BLaER1 (cell line): ENCODE measurements around the gene UBE2L3.
A peak's percentile ranks its signal among the peaks of the same experiment; 100 is the strongest.
"Not testable (repeated sequence)": the region's sequence is repeated elsewhere in the genome, so short reads cannot be mapped to it uniquely, and the experiment has no call there.

Experiments
- H3K27ac ChIP-seq: shearing (Covaris generic); formaldehyde crosslinking; 2 replicates; pipeline ENCODE4 v1.8.1; 2022
- H3K27me3 ChIP-seq: shearing (Covaris generic); formaldehyde crosslinking; 2 replicates; pipeline ENCODE4 v1.8.1; 2022
- H3K36me3 ChIP-seq: shearing (Covaris generic); formaldehyde crosslinking; 2 replicates; pipeline ENCODE4 v1.8.1; 2022
- H3K4me1 ChIP-seq: shearing (Covaris generic); formaldehyde crosslinking; 2 replicates; pipeline ENCODE4 v1.8.1; 2022
- H3K4me2 ChIP-seq: shearing (Covaris generic); formaldehyde crosslinking; 2 replicates; pipeline ENCODE4 v1.8.1; 2022
- H3K4me3 ChIP-seq: shearing (Covaris generic); formaldehyde crosslinking; 2 replicates; pipeline ENCODE4 v1.8.1; 2022
- H3K9ac ChIP-seq: shearing (Covaris generic); formaldehyde crosslinking; 2 replicates; pipeline ENCODE4 v1.8.1; 2022
- H3K9me3 ChIP-seq: shearing (Covaris generic); formaldehyde crosslinking; 2 replicates; pipeline ENCODE4 v1.8.1; 2022
- H4K20me1 ChIP-seq: shearing (Covaris generic); formaldehyde crosslinking; 2 replicates; pipeline ENCODE4 v1.8.1; 2022
- Cebpa-rat ChIP-seq: shearing (Covaris generic); IDR thresholded peaks from 2 replicates; pipeline ENCODE4 v1.8.1; 2022

Gene UBE2L3

GRCh38 chr22:21563912-21564311, 3.6 kb upstream of the UBE2L3 start:
- H3K27ac ChIP-seq = no peak overlapping the region
- TF ChIP-seq Cebpa-rat = no peak

GRCh38 chr22:21564411-21564810, 3.1 kb upstream of the UBE2L3 start:
- no peak overlapping the region for H3K4me3 ChIP-seq
- no peaks in the 10 kb centered on the region for H3K27me3 ChIP-seq
- no peaks in the 10 kb centered on the region for H3K36me3 ChIP-seq
- no peak for TF ChIP-seq Cebpa-rat
- H3K9ac ChIP-seq = no peak overlapping the region
- peaks cover 7% of the 10 kb centered on the region for H3K4me1 ChIP-seq
- no peaks in the 10 kb centered on the region for H3K9me3 ChIP-seq
- no peak overlapping the region for H3K27ac ChIP-seq
- H3K4me2 ChIP-seq = no peak overlapping the region
- H4K20me1 ChIP-seq = peaks cover 18% of the 10 kb centered on the region

More at GRCh38 chr22:21563912-21564311, 3.6 kb upstream of the UBE2L3 start:
- H3K9ac ChIP-seq = no peak overlapping the region
- H3K4me2 ChIP-seq = no peak overlapping the region
- H3K36me3 ChIP-seq = no peaks in the 10 kb centered on the region
- no peaks in the 10 kb centered on the region for H3K27me3 ChIP-seq
- no peaks in the 10 kb centered on the region for H3K9me3 ChIP-seq
- peaks cover 2% of the 10 kb centered on the region for H3K4me1 ChIP-seq
- H3K4me3 ChIP-seq = no peak overlapping the region
- peaks cover 13% of the 10 kb centered on the region for H4K20me1 ChIP-seq

GRCh38 chr22:21568347-21569075, 997 bp downstream of the UBE2L3 start:
- no peak for TF ChIP-seq Cebpa-rat
- peaks cover 43% of the 10 kb centered on the region for H3K4me1 ChIP-seq
- peaks cover 59% of the 10 kb centered on the region for H4K20me1 ChIP-seq
- no peaks in the 10 kb centered on the region for H3K9me3 ChIP-seq
- peaks cover 20% of the 10 kb centered on the region for H3K36me3 ChIP-seq
- H3K27me3 ChIP-seq = no peaks in the 10 kb centered on the region
- peak overlapping the region; percentile 100 for H3K27ac ChIP-seq
- peak overlapping the region; percentile 100 for H3K9ac ChIP-seq
- peak overlapping the region; percentile 95 for H3K4me2 ChIP-seq
- H3K4me3 ChIP-seq = peak overlapping the region; percentile 99

- not testable (repeated sequence) for H3K27me3 ChIP-seq, H3K9me3 ChIP-seq
- H3K4me1 ChIP-seq = peaks cover 48% of the 10 kb centered on the region
- H3K4me2 ChIP-seq = peak overlapping the region; percentile 95
- peaks cover 64% of the 10 kb centered on the region for H4K20me1 ChIP-seq
- H3K4me3 ChIP-seq = peak overlapping the region; percentile 99
- peaks cover 25% of the 10 kb centered on the region for H3K36me3 ChIP-seq
- H3K27ac ChIP-seq = peak overlapping the region; percentile 100
- peak overlapping the region; percentile 100 for H3K9ac ChIP-seq
Observed at GRCh38 chr22:21569076-21569427, 1.5 kb downstream of the UBE2L3 start.

GRCh38 chr22:21569459-21570170, 2.1 kb downstream of the UBE2L3 start:
- H3K9me3 ChIP-seq = no peaks in the 10 kb centered on the region
- H3K36me3 ChIP-seq = peaks cover 29% of the 10 kb centered on the region
- peaks cover 48% of the 10 kb centered on the region for H3K4me1 ChIP-seq
- H3K4me3 ChIP-seq = peak overlapping the region; percentile 99
- no peaks in the 10 kb centered on the region for H3K27me3 ChIP-seq
- H3K4me2 ChIP-seq = peak overlapping the region; percentile 95
- H3K27ac ChIP-seq = peak overlapping the region; percentile 100
- peak overlapping the region; percentile 100 for H3K9ac ChIP-seq
- H4K20me1 ChIP-seq = peaks cover 70% of the 10 kb centered on the region
- TF ChIP-seq Cebpa-rat = no peak

- TF ChIP-seq Cebpa-rat = no peak
- Histone ChIP-seq H3K4me1 (peaks cover 48% of the 10 kb centered on the region), H3K36me3 (peaks cover 30% of the 10 kb centered on the region), H3K9me3 (no peaks in the 10 kb centered on the region), H3K9ac (peak overlapping the region; percentile 100; the same call in 1 of the 2 replicates), H3K4me3 (peak overlapping the region; percentile 99), H3K27ac (peak overlapping the region; percentile 37), H3K27me3 (no peaks in the 10 kb centered on the region), H3K4me2 (peak overlapping the region; percentile 95), H4K20me1 (peaks cover 78% of the 10 kb centered on the region)
Observed at GRCh38 chr22:21570398-21570797, 2.9 kb downstream of the UBE2L3 start.

- peaks cover 39% of the 10 kb centered on the region for H3K36me3 ChIP-seq
- TF ChIP-seq Cebpa-rat = no peak
- H4K20me1 ChIP-seq = peaks cover 91% of the 10 kb centered on the region
- no peak overlapping the region for H3K9ac ChIP-seq
- no peaks in the 10 kb centered on the region for H3K9me3 ChIP-seq
- H3K4me1 ChIP-seq = peaks cover 48% of the 10 kb centered on the region
- no peaks in the 10 kb centered on the region for H3K27me3 ChIP-seq
- H3K27ac ChIP-seq = no peak overlapping the region
- peak overlapping the region; percentile 95 for H3K4me2 ChIP-seq
- no peak overlapping the region for H3K4me3 ChIP-seq
Observed at GRCh38 chr22:21571679-21572078, 4.2 kb downstream of the UBE2L3 start.

GRCh38 chr22:21573293-21573734, 5.8 kb downstream of the UBE2L3 start:
- H4K20me1 ChIP-seq = peaks cover 100% of the 10 kb centered on the region

GRCh38 chr22:21573750-21574494, 6.4 kb downstream of the UBE2L3 start:
- peaks cover 68% of the 10 kb centered on the region for H3K4me1 ChIP-seq
- H3K4me3 ChIP-seq = no peak overlapping the region
- no peaks in the 10 kb centered on the region for H3K27me3 ChIP-seq
- H3K27ac ChIP-seq = no peak overlapping the region
- no peaks in the 10 kb centered on the region for H3K9me3 ChIP-seq
- H3K4me2 ChIP-seq = no peak overlapping the region
- peaks cover 59% of the 10 kb centered on the region for H3K36me3 ChIP-seq
- no peak for TF ChIP-seq Cebpa-rat
- no peak overlapping the region for H3K9ac ChIP-seq
- H4K20me1 ChIP-seq = peaks cover 100% of the 10 kb centered on the region

More at GRCh38 chr22:21573293-21573734, 5.8 kb downstream of the UBE2L3 start:
- no peak for TF ChIP-seq Cebpa-rat
- H3K27ac ChIP-seq = no peak overlapping the region
- H3K9me3 ChIP-seq = no peaks in the 10 kb centered on the region
- H3K27me3 ChIP-seq = no peaks in the 10 kb centered on the region
- H3K4me2 ChIP-seq = no peak overlapping the region
- H3K9ac ChIP-seq = no peak overlapping the region
- H3K36me3 ChIP-seq = peaks cover 54% of the 10 kb centered on the region
- no peak overlapping the region for H3K4me3 ChIP-seq
- H3K4me1 ChIP-seq = peaks cover 64% of the 10 kb centered on the region
